A204.1 (cell line): ENCODE data around the gene TEKT5.
"Not testable (repeated sequence)": the region's sequence is repeated elsewhere in the genome, so short reads cannot be mapped to it uniquely, and the experiment has no call there.

Experiments used
- FAIRE-seq: peaks from 2 replicates; lab custom pipeline; 2012; peaks lifted over from hg19 to GRCh38; lab: Jason Lieb, UNC

Gene TEKT5

GRCh38 chr16:10631886-10632285 is 62.8 kb downstream of the TEKT5 start:
- no peak for FAIRE-seq

- FAIRE-seq: no peak
Observed at GRCh38 chr16:10629592-10629963, 65.2 kb downstream of the TEKT5 start.

GRCh38 chr16:10625595-10626357 is 69.0 kb downstream of the TEKT5 start:
- FAIRE-seq: no peak

- FAIRE-seq: no peak
Observed at GRCh38 chr16:10624527-10624926, 70.2 kb downstream of the TEKT5 start.

- FAIRE-seq: no peak
Observed at GRCh38 chr16:10623059-10623458, 71.7 kb downstream of the TEKT5 start.

- FAIRE-seq: no peak
Observed at GRCh38 chr16:10622036-10622921, 72.5 kb downstream of the TEKT5 start.

- not testable (repeated sequence) for FAIRE-seq
Observed at GRCh38 chr16:10621216-10621949, 73.3 kb downstream of the TEKT5 start.

- no peak for FAIRE-seq
Observed at GRCh38 chr16:10620120-10620519, 74.6 kb downstream of the TEKT5 start.

- no peak for FAIRE-seq
Observed at GRCh38 chr16:10619271-10619849, 75.4 kb downstream of the TEKT5 start.

- no peak for FAIRE-seq
Observed at GRCh38 chr16:10618710-10619209, 76.0 kb downstream of the TEKT5 start.

- FAIRE-seq: no peak
Observed at GRCh38 chr16:10617662-10618420, 76.9 kb downstream of the TEKT5 start.

- FAIRE-seq: no peak
Observed at GRCh38 chr16:10616756-10617640, 77.7 kb downstream of the TEKT5 start.

GRCh38 chr16:10616419-10616755 is 78.3 kb downstream of the TEKT5 start:
- no peak for FAIRE-seq

GRCh38 chr16:10614685-10615084 is 80.0 kb downstream of the TEKT5 start:
- FAIRE-seq: no peak

- FAIRE-seq: no peak
Observed at GRCh38 chr16:10613785-10614485, 80.8 kb downstream of the TEKT5 start.

- FAIRE-seq: no peak
Observed at GRCh38 chr16:10612649-10613179, 82.0 kb downstream of the TEKT5 start.

GRCh38 chr16:10611825-10612342 is 82.8 kb downstream of the TEKT5 start:
- FAIRE-seq: no peak

- FAIRE-seq: no peak
Observed at GRCh38 chr16:10610499-10611184, 84.1 kb downstream of the TEKT5 start.

GRCh38 chr16:10609402-10609774 is 85.3 kb downstream of the TEKT5 start:
- FAIRE-seq: no peak
